ENCODE results near the gene NCAPD3. TPM values are rescaled to one million over a fixed set of nuclear protein-coding genes. Genes with fewer than 3 reads are reported as not detected.
A peak's percentile ranks its signal among the peaks of the same experiment; 100 is the strongest.

The NCAPD3 gene
- total RNA-seq, 2 experiments from 2014 or later = 25.7 to 29.6 TPM

GRCh38 chr11:134272381-134273316 is 48.9 kb upstream of the NCAPD3 start:
- Mint-ChIP-seq H3K9me3 (no peaks in the 10 kb centered on the region), H3K4me3 (peak overlapping the region; percentile 16), H3K4me1 (ENCODE audit: low read depth) (peaks cover 64% of the 10 kb centered on the region), H3K27me3 (peaks cover 3% of the 10 kb centered on the region), H3K27ac (no peak overlapping the region), H3K36me3 (ENCODE audit: low read depth) (peaks cover 12% of the 10 kb centered on the region)
- CTCF ChIA-PET = interaction anchor here (2.1 to 3.4 kb wide), 2 partner anchors 11 to 49 kb away, joined by 6 to 23 read pairs; partner anchors contain the start of gene NCAPD3
- no peak overlapping the region for H3K27ac ChIP-seq (ENCODE audit: low read depth in 1 of 2, low read length in 2 of 2)
- TF ChIP-seq CTCF (IDR thresholded peaks at IDR 0.05) = no peak
- no peaks in the 10 kb centered on the region for H3K36me3 ChIP-seq (ENCODE audit: insufficient read depth, low read length)
- peaks cover 45% of the 10 kb centered on the region for H3K4me1 ChIP-seq (ENCODE audit: insufficient read depth, low read length)
- intact Hi-C loops (cut with DNase I, micrococcal nuclease) = no loop called here
- ATAC-seq (ENCODE audit: poor library complexity) = no peak
- no peak overlapping the region for H3K4me3 ChIP-seq (ENCODE audit: low read length)
- H3K27me3 ChIP-seq (ENCODE audit: control insufficient read depth in 1 of 2, insufficient read depth in 2 of 2, low read length in 2 of 2) = peaks cover 3 to 4% of the 10 kb centered on the region in 2 experiments
- POLR2A ChIA-PET = interaction anchor here (3.7 to 7.2 kb wide), 2 partner anchors 20 to 48 kb away, joined by 44 to 54 read pairs; partner anchors contain the start of genes ACAD8, NCAPD3, THYN1 and VPS26B
- no peak for DNase-seq
- peaks cover 0 to 9% of the 10 kb centered on the region in 2 experiments for H3K9me3 ChIP-seq (ENCODE audit: control insufficient read depth in 1 of 2, insufficient read depth in 1 of 2, low read length in 2 of 2)

GRCh38 chr11:134271978-134272377 is 48.2 kb upstream of the NCAPD3 start:
- Histone ChIP-seq H3K4me1 (ENCODE audit: insufficient read depth, low read length) (peaks cover 42% of the 10 kb centered on the region), H3K27ac (ENCODE audit: low read depth in 1 of 2, low read length in 2 of 2) (no peak overlapping the region), H3K27me3 (ENCODE audit: control insufficient read depth in 1 of 2, insufficient read depth in 2 of 2, low read length in 2 of 2) (no peaks in the 10 kb centered on the region), H3K36me3 (ENCODE audit: insufficient read depth, low read length) (no peaks in the 10 kb centered on the region), H3K9me3 (ENCODE audit: control insufficient read depth in 1 of 2, insufficient read depth in 1 of 2, low read length in 2 of 2) (peaks cover 0 to 3% of the 10 kb centered on the region in 2 experiments), H3K4me3 (ENCODE audit: low read length) (no peak overlapping the region)
- Mint-ChIP-seq H3K4me3 (no peak overlapping the region), H3K36me3 (ENCODE audit: low read depth) (peaks cover 12% of the 10 kb centered on the region), H3K9me3 (no peaks in the 10 kb centered on the region), H3K27me3 (no peaks in the 10 kb centered on the region), H3K27ac (no peak overlapping the region), H3K4me1 (ENCODE audit: low read depth) (peaks cover 60% of the 10 kb centered on the region)
- CTCF ChIA-PET = no interaction called here
- no peak for ATAC-seq (ENCODE audit: poor library complexity)
- POLR2A ChIA-PET = interaction anchor here (7.2 kb wide), 1 partner anchor 47 kb away, joined by 54 read pairs; the partner anchor contains the start of genes NCAPD3 and VPS26B
- DNase-seq = no peak
- intact Hi-C loops (cut with DNase I, micrococcal nuclease) = no loop called here
- TF ChIP-seq CTCF (IDR thresholded peaks at IDR 0.05) = no peak

- Histone ChIP-seq H3K27ac (ENCODE audit: low read depth in 1 of 2, low read length in 2 of 2) (no peak overlapping the region), H3K4me1 (ENCODE audit: insufficient read depth, low read length) (peaks cover 39% of the 10 kb centered on the region), H3K36me3 (ENCODE audit: insufficient read depth, low read length) (no peaks in the 10 kb centered on the region), H3K4me3 (ENCODE audit: low read length) (no peak overlapping the region), H3K27me3 (ENCODE audit: control insufficient read depth in 1 of 2, insufficient read depth in 2 of 2, low read length in 2 of 2) (no peaks in the 10 kb centered on the region), H3K9me3 (ENCODE audit: control insufficient read depth in 1 of 2, insufficient read depth in 1 of 2, low read length in 2 of 2) (no peaks in the 10 kb centered on the region)
- ATAC-seq (ENCODE audit: poor library complexity) (peak; percentile 80), DNase-seq (peak in 5 of 14 experiments; percentile 11 to 71 (median 63))
- Mint-ChIP-seq H3K27me3 (no peaks in the 10 kb centered on the region), H3K4me3 (peak overlapping the region; percentile 57), H3K27ac (peak overlapping the region; percentile 42), H3K9me3 (no peaks in the 10 kb centered on the region), H3K36me3 (ENCODE audit: low read depth) (peaks cover 2% of the 10 kb centered on the region), H3K4me1 (ENCODE audit: low read depth) (peaks cover 59% of the 10 kb centered on the region)
- TF ChIP-seq CTCF (IDR thresholded peaks at IDR 0.05) = peak; percentile 25
- ChIA-PET CTCF (interaction anchor here (0.9 to 1.2 kb wide), 4 partner anchors 8 to 63 kb away, joined by 3 to 6 read pairs (median 3); no protein-coding TSS in a partner anchor), POLR2A (no interaction called here)
- intact Hi-C loops (cut with DNase I, micrococcal nuclease) = no loop called here
These were observed 46.5 kb upstream of the NCAPD3 start for GRCh38 chr11:134270250-134270714.
